ENCODE results near the gene LMOD1. TPM values are rescaled to one million over a fixed set of nuclear protein-coding genes. Genes with fewer than 3 reads are reported as not detected.
A peak's percentile ranks its signal among the peaks of the same experiment; 100 is the strongest.

Gene LMOD1
- polyA plus RNA-seq, 1 of the 3 experiments (the other 2 are of a cell fraction): 2.7 TPM

DNA sequence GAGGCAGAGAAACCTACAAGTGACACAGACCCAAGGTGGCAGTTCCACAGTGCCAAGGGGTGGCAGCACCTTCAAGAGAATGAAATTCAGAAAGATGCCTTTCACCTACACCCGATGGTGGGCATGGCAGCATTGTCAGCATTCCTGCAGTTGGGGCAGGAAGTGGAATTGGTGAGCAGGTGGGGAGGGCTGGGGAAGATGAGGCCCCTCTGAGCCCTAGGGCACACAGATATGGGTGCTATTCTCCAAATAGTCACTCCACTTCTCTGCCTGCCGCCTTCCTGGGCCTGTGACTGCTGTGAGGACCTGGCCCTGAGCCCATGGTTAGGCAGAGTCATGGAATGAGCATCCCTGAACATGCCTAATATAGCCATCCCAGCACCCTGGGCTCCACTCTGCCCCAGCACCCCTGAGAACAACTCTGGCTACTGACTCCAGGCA is 49.4 kb downstream of the LMOD1 start:
- POLR2A ChIA-PET: interaction anchor here (1.0 to 1.4 kb wide), 3 partner anchors 8 to 86 kb away, joined by 3 to 8 read pairs (median 3); partner anchors contain the start of gene SHISA4
- Histone ChIP-seq H3K9me2 (no peaks in the 10 kb centered on the region), H3K9ac (no peak overlapping the region), H3K4me3 (ENCODE audit: low read depth in 2 of 2, low read length in 1 of 2) (no peak overlapping the region), H3K79me2 (ENCODE audit: insufficient read depth) (no peaks in the 10 kb centered on the region), H3K36me3 (replicated peaks in 1 of 2; ENCODE audit: control insufficient read depth in 1 of 2, insufficient read depth in 2 of 2, low read length in 1 of 2) (peaks cover 0 to under 1% of the 10 kb centered on the region in 2 experiments), H3F3A (replicated peaks; ENCODE audit: insufficient read depth) (peaks cover 13% of the 10 kb centered on the region), H3K9me3 (no peaks in the 10 kb centered on the region), H2AFZ (ENCODE audit: low read depth) (no peak overlapping the region), H4K20me1 (ENCODE audit: insufficient read depth) (no peaks in the 10 kb centered on the region), H3K27ac (ENCODE audit: low read depth in 2 of 2, low read length in 1 of 2) (peak overlapping the region in 1 of 2 experiments; percentile 42; a peak in 1 of 4 replicates), H3K4me2 (peak overlapping the region; percentile 40; the same call in 1 of the 2 replicates), H3K27me3 (ENCODE audit: insufficient read depth) (no peaks in the 10 kb centered on the region), H3K4me1 (ENCODE audit: control insufficient read depth in 1 of 2, insufficient read depth in 2 of 2, low read depth in 1 of 2, low read length in 1 of 2) (peaks cover 6 to 15% of the 10 kb centered on the region in 2 experiments; a peak in 2 of 4 replicates)
- CTCF ChIA-PET: interaction anchor here (0.9 to 14.7 kb wide), 21 partner anchors 10 to 238 kb away, joined by 3 to 344 read pairs (median 13); partner anchors contain the start of genes ELF3, LMOD1 and RNPEP
- no peak for DNase-seq
- peak; percentile 26; the same call in 1 of the 2 replicates for TF ChIP-seq FOSL2 (IDR thresholded peaks at IDR 0.05; ENCODE audit: borderline replicate concordance, low read depth)
- TF ChIP-seq NFIC (IDR thresholded peaks at IDR 0.05; ENCODE audit: borderline replicate concordance): peak; percentile 72
- no peak for TF ChIP-seq PBX3 (IDR thresholded peaks at IDR 0.05)
- TF ChIP-seq CTCF (IDR thresholded peaks at IDR 0.05): peak; percentile 35
- no peak for TF ChIP-seq RXRA (IDR thresholded peaks at IDR 0.05; ENCODE audit: borderline replicate concordance, low read depth)
- TF ChIP-seq GATA2 (CRISPR knock-in tag; IDR thresholded peaks at IDR 0.05): no peak
- TF ChIP-seq JUND (IDR thresholded peaks at IDR 0.05): no peak
- TF ChIP-seq CHD2 (IDR thresholded peaks at IDR 0.05; ENCODE audit: low read length, partially characterized antibody): no peak
- no peak for TF ChIP-seq RCOR1 (IDR thresholded peaks at IDR 0.05; ENCODE audit: low read length)
- TF ChIP-seq RAD21 (IDR thresholded peaks at IDR 0.05; ENCODE audit: low read length): peak; percentile 39
- TF ChIP-seq EP300 (IDR thresholded peaks at IDR 0.05; ENCODE audit: borderline replicate concordance in 1 of 2, low read depth in 1 of 2, low read length in 1 of 2): no peak
- TF ChIP-seq SIN3A (IDR thresholded peaks at IDR 0.05; ENCODE audit: borderline replicate concordance, low read depth, low read length): no peak
- no peak for TF ChIP-seq POLR2AphosphoS5 (IDR thresholded peaks at IDR 0.05; ENCODE audit: low read depth, low read length)
- TF ChIP-seq REST (IDR thresholded peaks at IDR 0.05; ENCODE audit: low read depth, low read length): no peak
- peak; percentile 28; the same call in 1 of the 2 replicates for TF ChIP-seq SMC3 (IDR thresholded peaks at IDR 0.05; ENCODE audit: low read depth, low read length)
- WGBS (ENCODE audit: low lambda C conversion rate): 67% methylated on average over 1 of the region's 2 CpGs
